A549 (cell line): ENCODE measurements around the gene TPCN2. TPM values are rescaled to one million over a fixed set of nuclear protein-coding genes. Genes with fewer than 3 reads are reported as not detected.

ENCODE experiments used
- ATAC-seq, 2 experiments: fragments of 200-7000 bp in 1 of 2; fragments of >200 bp in 1 of 2; cut with Nextera tagmentation in 1 of 2; cut with Tn5 transposase in 1 of 2; 3 replicates each; pipeline versions ENCODE4 v1.8.0 to v1.9.1; 2018 to 2020; ENCODE audit warnings: mild to moderate bottlenecking in 1 of 2, moderate library complexity in 1 of 2
- CTCF ChIA-PET: fragments of 300-600 bp; sonication (Branson Sonifier 250); formaldehyde crosslinking; extraction: SDS; loops from one replicate; lab custom pipeline; 2021; ENCODE audit warnings: antibody characterized with exemption, inconsistent platforms; lab: Yijun Ruan, JAX
- POLR2A ChIA-PET: fragments of 350-600 bp; formaldehyde crosslinking; extraction: SDS; loops from one replicate; lab custom pipeline; 2021; ENCODE audit warnings: antibody characterized with exemption, inconsistent platforms; lab: Yijun Ruan, JAX
- DNase-seq, 2 experiments: peaks; one replicate each; pipeline versions ENCODE4 v3.0.0 to v3.0.0-alpha.2; 2011 to 2016; ENCODE audit warnings: low read depth in 1 of 2, low spot score in 1 of 2
- FAIRE-seq: peaks from 2 replicates; lab custom pipeline; 2011; peaks lifted over from hg19 to GRCh38; lab: Jason Lieb, UNC
- H3K27ac ChIP-seq, 2 experiments: fragments of >200 bp; sonication (Bioruptor Twin); formaldehyde crosslinking; 3 replicates each; pipeline ENCODE4 v1.5.1; 2016 to 2017
- H3K4me1 ChIP-seq: fragments of >200 bp; sonication (Bioruptor Twin); formaldehyde crosslinking; 3 replicates; pipeline ENCODE4 v1.6.1; 2016
- H3K4me2 ChIP-seq: fragments of >200 bp; sonication (Bioruptor Twin); formaldehyde crosslinking; 3 replicates; pipeline ENCODE4 v1.6.1; 2016
- H3K4me3 ChIP-seq: fragments of >200 bp; sonication (Bioruptor Twin); formaldehyde crosslinking; 3 replicates; pipeline ENCODE4 v1.5.1; 2016
- H3K9me3 ChIP-seq: fragments of >200 bp; sonication (Bioruptor Twin); formaldehyde crosslinking; 3 replicates; pipeline ENCODE4 v1.6.1; 2016
- CBX2 ChIP-seq: fragments of 200-600 bp; sonication (generic); IDR thresholded peaks from 2 replicates; pipeline ENCODE4 v1.6.1; 2016; ENCODE audit warnings: low read depth, mild to moderate bottlenecking, borderline replicate concordance
- CBX8 ChIP-seq: fragments of 200-600 bp; sonication (generic); IDR thresholded peaks from 2 replicates; pipeline ENCODE4 v1.6.1; 2016
- CHD2 ChIP-seq: fragments of 150-350 bp; IDR thresholded peaks from 2 replicates; pipeline ENCODE4 v1.6.1; 2014; ENCODE audit warnings: low read length; ENCODE audit not compliant: partially characterized antibody
- EP300 ChIP-seq, 2 experiments: fragments of >200 bp; sonication (Bioruptor Twin); formaldehyde crosslinking; IDR thresholded peaks; 2 replicates in 1 of 2; 3 replicates in 1 of 2; pipeline ENCODE4 v1.6.1; 2016 to 2017
- FOSB ChIP-seq: fragments of 250-450 bp; sonication (Bioruptor Pico); IDR thresholded peaks from 2 replicates; pipeline ENCODE4 v1.5.0; 2020; ENCODE audit warnings: mild to moderate bottlenecking, moderate library complexity
- FOXS1 ChIP-seq: fragments of 250-450 bp; sonication (Bioruptor Pico); IDR thresholded peaks from 2 replicates; pipeline ENCODE4 v1.5.0; 2020; ENCODE audit warnings: mild to moderate bottlenecking, moderate library complexity
- GATA3 ChIP-seq: IDR thresholded peaks from 2 replicates; pipeline ENCODE4 v1.6.1; 2012; ENCODE audit warnings: borderline replicate concordance
- HDAC2 ChIP-seq: fragments of 200-600 bp; sonication (generic); IDR thresholded peaks from 2 replicates; pipeline ENCODE4 v1.6.1; 2016
- HES2 ChIP-seq: fragments of >200 bp; sonication (Bioruptor Twin); formaldehyde crosslinking; IDR thresholded peaks from 2 replicates; pipeline ENCODE4 v1.6.1; 2016
- JUN ChIP-seq, 2 experiments: fragments of >200 bp; sonication (Bioruptor Twin); formaldehyde crosslinking; IDR thresholded peaks; 2 replicates in 1 of 2; 3 replicates in 1 of 2; pipeline ENCODE4 v1.6.1; 2016 to 2017
- KDM1A ChIP-seq: fragments of 200-600 bp; sonication (generic); IDR thresholded peaks from 2 replicates; pipeline ENCODE4 v1.6.1; 2016; ENCODE audit warnings: low read depth, mild to moderate bottlenecking
- KDM5A ChIP-seq: fragments of 200-600 bp; sonication (generic); IDR thresholded peaks from 2 replicates; pipeline ENCODE4 v1.6.1; 2016; ENCODE audit warnings: antibody characterized with exemption, mild to moderate bottlenecking
- MYC ChIP-seq: IDR thresholded peaks from 2 replicates; pipeline ENCODE4 v1.6.1; 2012; ENCODE audit warnings: mild to moderate bottlenecking, inconsistent platforms, low read length, improper control_type of control experiment, borderline replicate concordance
- NFE2L2 ChIP-seq: fragments of 150-350 bp; conservative IDR thresholded peaks from 2 replicates; pipeline ENCODE4 v1.6.1; 2014; ENCODE audit warnings: low read length
- NPAS2 ChIP-seq: fragments of 250-450 bp; sonication (Bioruptor Pico); IDR thresholded peaks from 2 replicates; pipeline ENCODE4 v1.8.0; 2022; ENCODE audit warnings: mild to moderate bottlenecking, moderate library complexity, borderline replicate concordance
- POLR2A ChIP-seq: IDR thresholded peaks from 2 replicates; pipeline ENCODE4 v1.6.1; 2012; ENCODE audit warnings: mild to moderate bottlenecking, low read length
- RAD21 ChIP-seq, 2 experiments: fragments of >200 bp in 1 of 2; sonication (Bioruptor Twin) in 1 of 2; formaldehyde crosslinking in 1 of 2; IDR thresholded peaks in 1 of 2; conservative IDR thresholded peaks in 1 of 2; 2 replicates in 1 of 2; 3 replicates in 1 of 2; pipeline ENCODE4 v1.6.1; 2012 to 2018; ENCODE audit warnings: inconsistent platforms in 1 of 2
- RFX5 ChIP-seq: fragments of 450-650 bp; IDR thresholded peaks from 2 replicates; pipeline ENCODE4 v1.7.1; 2014; ENCODE audit warnings: antibody characterized with exemption, mild to moderate bottlenecking, moderate library complexity
- TFCP2L1 ChIP-seq: fragments of 250-450 bp; sonication (Bioruptor Pico); IDR thresholded peaks from 2 replicates; pipeline ENCODE4 v1.5.0; 2021; ENCODE audit warnings: mild to moderate bottlenecking
- ZC3H11A ChIP-seq: fragments of 450-650 bp; IDR thresholded peaks from 2 replicates; pipeline ENCODE4 v1.6.1; 2014; ENCODE audit warnings: antibody characterized with exemption, mild to moderate bottlenecking
- ZFP36 ChIP-seq: fragments of 450-650 bp; IDR thresholded peaks from 2 replicates; pipeline ENCODE4 v1.6.1; 2014; ENCODE audit warnings: borderline replicate concordance; ENCODE audit not compliant: partially characterized antibody
- ZSCAN20 ChIP-seq: fragments of 250-450 bp; sonication (Bioruptor Pico); IDR thresholded peaks from 2 replicates; pipeline ENCODE4 v1.8.0; 2022; ENCODE audit warnings: mild to moderate bottlenecking, moderate library complexity
- WGBS: methylation state at CpG from one replicate; pipeline ENCODE4 v1.1.6; 2017; ENCODE audit errors: missing lambda C conversion rate; 5-methylcytosine and 5-hydroxymethylcytosine counted together
- polyA plus RNA-seq, 4 experiments: library from polyadenylated mRNA; depleted of rRNA in 3 of 4; stranded (reverse); fragments of >200 nt; fragmentation: RNase III in 1 of 4; extraction: RNeasy Plus Mini Kit Qiagen cat#74134 plus additional on column Dnase treatment in 1 of 4; gene quantifications; 2 replicates in 3 of 4; 3 replicates in 1 of 4; pipeline ENCODE4 v1.2.3, GENCODE V29; 2011 to 2017
- TF ChIP-seq, protein P1 (sequence below): fragments of 250-450 bp; sonication (Bioruptor Pico); IDR thresholded peaks from 2 replicates; pipeline ENCODE4 v1.5.0; 2021; ENCODE audit warnings: mild to moderate bottlenecking, moderate library complexity, borderline replicate concordance

TPCN2 gene
- polyA plus RNA-seq, 2 of the 4 experiments (the other 2 are of a cell fraction): 8.1 to 8.8 TPM

DNA sequence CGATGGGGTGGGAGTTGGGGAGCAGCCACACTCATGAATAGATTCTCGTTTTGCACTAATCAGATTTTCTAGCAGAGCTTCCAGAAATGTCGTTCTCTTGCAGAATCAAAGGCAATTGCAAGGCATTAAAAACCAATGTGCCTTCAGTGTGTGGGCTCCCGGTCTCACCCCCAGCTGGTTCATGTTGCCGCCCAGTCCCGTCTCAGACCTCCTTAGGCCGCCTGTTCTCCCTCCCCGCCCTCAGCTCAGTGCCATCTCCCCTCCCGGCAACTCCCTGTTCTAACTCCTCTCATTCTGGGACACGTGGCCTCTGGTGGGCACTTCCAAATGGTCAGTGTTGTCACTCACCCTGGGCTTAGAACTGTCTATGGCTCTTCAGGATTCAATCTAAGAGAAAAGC lies 64.5 kb downstream of the TPCN2 start:
- peak overlapping the region; percentile 65 to 74; a peak in 3 of 6 replicates for H3K27ac ChIP-seq
- POLR2A ChIA-PET: no interaction called here
- peaks cover 17% of the 10 kb centered on the region for H3K4me1 ChIP-seq
- H3K4me3 ChIP-seq: no peak overlapping the region
- no peak for DNase-seq
- no peaks in the 10 kb centered on the region for H3K9me3 ChIP-seq
- no peak for ATAC-seq
- WGBS: 81% methylated on average over 10 of the region's 10 CpGs
- no peak for FAIRE-seq
- TF ChIP-seq MYC (no peak), CBX8 (no peak), NFE2L2 (no peak), TFCP2L1 (CRISPR knock-in tag) (no peak), CBX2 (no peak), RAD21 (conservative IDR thresholded peaks at IDR 0.05 in 1 of 2, IDR thresholded peaks at IDR 0.05 in 1 of 2) (no peak), POLR2A (no peak), CHD2 (no peak), FOSB (CRISPR knock-in tag) (no peak), ZC3H11A (no peak)
- CTCF ChIA-PET: interaction anchor here (0.6 to 7.2 kb wide), 6 partner anchors 12 to 557 kb away, joined by 3 to 41 read pairs (median 10); no protein-coding TSS in a partner anchor
- H3K4me2 ChIP-seq: no peak overlapping the region

GRCh38 chr11:69113646-69114340 lies 65.1 kb downstream of the TPCN2 start:
- H3K4me3 ChIP-seq: no peak overlapping the region
- TF ChIP-seq FOXS1 (CRISPR knock-in tag): no peak
- no peak for TF ChIP-seq KDM5A
- TF ChIP-seq EP300 (IDR thresholded peaks at IDR 0.05): no peak
- TF ChIP-seq NPAS2 (CRISPR knock-in tag): no peak
- no peak for TF ChIP-seq TFCP2L1 (CRISPR knock-in tag)
- no peak for TF ChIP-seq ZFP36
- TF ChIP-seq RFX5: no peak
- no peak for TF ChIP-seq GATA3
- no peak for TF ChIP-seq KDM1A
- TF ChIP-seq ZC3H11A: no peak
- no peak for TF ChIP-seq HES2
- TF ChIP-seq POLR2A: no peak
- no peak for TF ChIP-seq CHD2
- no peak for TF ChIP-seq CBX2
- TF ChIP-seq, protein P1, sequence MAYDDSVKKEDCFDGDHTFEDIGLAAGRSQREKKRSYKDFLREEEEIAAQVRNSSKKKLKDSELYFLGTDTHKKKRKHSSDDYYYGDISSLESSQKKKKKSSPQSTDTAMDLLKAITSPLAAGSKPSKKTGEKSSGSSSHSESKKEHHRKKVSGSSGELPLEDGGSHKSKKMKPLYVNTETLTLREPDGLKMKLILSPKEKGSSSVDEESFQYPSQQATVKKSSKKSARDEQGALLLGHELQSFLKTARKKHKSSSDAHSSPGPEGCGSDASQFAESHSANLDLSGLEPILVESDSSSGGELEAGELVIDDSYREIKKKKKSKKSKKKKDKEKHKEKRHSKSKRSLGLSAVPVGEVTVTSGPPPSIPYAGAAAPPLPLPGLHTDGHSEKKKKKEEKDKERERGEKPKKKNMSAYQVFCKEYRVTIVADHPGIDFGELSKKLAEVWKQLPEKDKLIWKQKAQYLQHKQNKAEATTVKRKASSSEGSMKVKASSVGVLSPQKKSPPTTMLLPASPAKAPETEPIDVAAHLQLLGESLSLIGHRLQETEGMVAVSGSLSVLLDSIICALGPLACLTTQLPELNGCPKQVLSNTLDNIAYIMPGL (CRISPR knock-in tag): no peak
- TF ChIP-seq JUN (IDR thresholded peaks at IDR 0.05): no peak
- no peak for TF ChIP-seq HDAC2
- no peak for TF ChIP-seq ZSCAN20 (CRISPR knock-in tag)
- TF ChIP-seq RAD21 (conservative IDR thresholded peaks at IDR 0.05 in 1 of 2, IDR thresholded peaks at IDR 0.05 in 1 of 2): no peak
- TF ChIP-seq, all 56 proteins: peak for 0
- ChIA-PET CTCF (interaction anchor here (0.6 to 7.2 kb wide), 7 partner anchors 9 to 557 kb away, joined by 3 to 41 read pairs (median 7); no protein-coding TSS in a partner anchor), POLR2A (no interaction called here)
- FAIRE-seq (no peak), DNase-seq (no peak), ATAC-seq (no peak)
- WGBS: 85% methylated on average over 21 of the region's 22 CpGs
- Histone ChIP-seq H3K9me3 (peaks cover under 1% of the 10 kb centered on the region; the same call in 1 of the 3 replicates), H3K27ac (peak overlapping the region; percentile 65 to 74; a peak in 4 of 6 replicates), H3K4me1 (peaks cover 17% of the 10 kb centered on the region), H3K4me2 (no peak overlapping the region)
